ENCODE measurements around the gene SLC27A4.

DNA sequence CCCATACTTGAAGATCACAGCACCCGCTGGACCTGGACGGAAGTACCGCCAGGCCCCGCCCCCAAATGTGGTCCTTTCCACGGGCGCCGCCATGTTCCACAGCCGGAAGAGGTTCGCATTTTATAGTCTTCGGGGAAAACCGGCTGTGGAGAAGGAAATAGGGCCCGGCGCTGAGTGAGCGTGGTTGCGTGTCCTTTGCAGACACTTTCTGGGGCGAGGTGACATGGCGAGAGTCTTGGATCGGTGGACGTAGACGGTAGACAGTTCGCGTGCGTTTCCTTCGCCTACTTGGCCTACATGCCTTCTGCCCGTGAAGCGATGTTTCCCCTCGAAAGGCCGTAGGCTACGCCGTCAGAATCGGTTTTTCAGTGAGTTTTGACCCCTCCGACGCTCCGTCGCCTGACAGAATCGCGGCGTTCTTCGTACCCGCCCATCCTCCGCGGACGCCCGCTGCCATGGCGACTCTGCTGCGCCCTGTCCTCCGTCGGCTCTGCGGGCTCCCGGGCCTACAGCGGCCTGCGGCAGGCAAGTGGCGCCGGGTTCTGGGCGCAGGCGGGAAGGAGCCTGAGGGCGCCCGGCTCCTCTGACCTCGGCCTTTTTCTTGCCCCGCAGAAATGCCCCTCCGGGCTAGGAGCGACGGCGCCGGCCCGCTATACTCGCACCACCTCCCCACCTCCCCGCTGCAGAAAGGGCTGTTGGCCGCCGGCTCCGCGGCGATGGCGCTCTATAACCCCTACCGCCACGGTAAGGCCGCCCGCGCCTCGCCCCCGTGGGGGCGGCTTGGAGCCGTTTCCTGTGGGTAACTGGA is 17.7 kb upstream of the SLC27A4 start, which contains the start of the genes COQ4 and TRUB2:
- no peak for TF ChIP-seq EP300 (IDR thresholded peaks at IDR 0.05)
- no peak for TF ChIP-seq CTCF (IDR thresholded peaks at IDR 0.05)
